ENCODE data around the gene MT2A. TPM values are rescaled to one million over a fixed set of nuclear protein-coding genes. Genes with fewer than 3 reads are reported as not detected.

MT2A gene
- total RNA-seq, 4 donors from 2014 or later = 68.8 to 459 (median 89.3) TPM

DNA sequence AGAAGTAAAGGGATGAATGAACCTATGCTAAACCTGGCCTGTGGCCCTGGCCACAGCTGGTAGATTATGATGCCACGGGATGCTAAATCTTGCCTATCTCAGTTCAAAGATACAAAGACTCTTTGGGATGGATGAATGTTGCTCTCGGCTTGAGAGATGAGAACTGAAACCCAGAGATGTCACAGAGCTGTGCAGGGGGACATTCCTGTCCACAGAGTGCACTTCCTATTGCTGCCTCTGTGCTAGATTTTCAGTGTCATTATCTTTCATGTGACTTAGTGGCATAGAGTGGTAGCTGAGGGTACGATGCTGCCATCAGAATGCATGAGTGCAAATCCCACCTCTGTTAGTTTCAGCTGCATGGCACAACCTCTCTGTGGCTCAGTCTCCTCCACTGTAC is 21.8 kb downstream of the MT2A start:
- peaks cover 35% of the 10 kb centered on the region for H3K27me3 ChIP-seq
- 70 to 75% methylated on average over 2 to 3 of the region's 3 CpGs for WGBS, 2 donors (ENCODE audit: low coverage in 1 of 2)
- intact Hi-C loops (cut with DNase I; ENCODE audit: low total_unique reads) = no loop called here
- TF ChIP-seq POLR2AphosphoS5 (IDR thresholded peaks at IDR 0.05) = no peak
- TF ChIP-seq, protein P1, sequence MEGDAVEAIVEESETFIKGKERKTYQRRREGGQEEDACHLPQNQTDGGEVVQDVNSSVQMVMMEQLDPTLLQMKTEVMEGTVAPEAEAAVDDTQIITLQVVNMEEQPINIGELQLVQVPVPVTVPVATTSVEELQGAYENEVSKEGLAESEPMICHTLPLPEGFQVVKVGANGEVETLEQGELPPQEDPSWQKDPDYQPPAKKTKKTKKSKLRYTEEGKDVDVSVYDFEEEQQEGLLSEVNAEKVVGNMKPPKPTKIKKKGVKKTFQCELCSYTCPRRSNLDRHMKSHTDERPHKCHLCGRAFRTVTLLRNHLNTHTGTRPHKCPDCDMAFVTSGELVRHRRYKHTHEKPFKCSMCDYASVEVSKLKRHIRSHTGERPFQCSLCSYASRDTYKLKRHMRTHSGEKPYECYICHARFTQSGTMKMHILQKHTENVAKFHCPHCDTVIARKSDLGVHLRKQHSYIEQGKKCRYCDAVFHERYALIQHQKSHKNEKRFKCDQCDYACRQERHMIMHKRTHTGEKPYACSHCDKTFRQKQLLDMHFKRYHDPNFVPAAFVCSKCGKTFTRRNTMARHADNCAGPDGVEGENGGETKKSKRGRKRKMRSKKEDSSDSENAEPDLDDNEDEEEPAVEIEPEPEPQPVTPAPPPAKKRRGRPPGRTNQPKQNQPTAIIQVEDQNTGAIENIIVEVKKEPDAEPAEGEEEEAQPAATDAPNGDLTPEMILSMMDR (IDR thresholded peaks at IDR 0.05) = no peak
- no peak for TF ChIP-seq EP300 (IDR thresholded peaks at IDR 0.05; ENCODE audit: low read depth)
- TF ChIP-seq POLR2A (IDR thresholded peaks at IDR 0.05) = no peak
- H3K36me3 ChIP-seq = no peaks in the 10 kb centered on the region
- in situ Hi-C loops (cut with MboI; ENCODE audit: low pct_ligation_motif_present in 1 of 4, low pct_unique_long_range_greater_than_20kb in 1 of 4, low sequenced_read_pairs in 3 of 4) = no loop called here
- H3K27ac ChIP-seq = no peak overlapping the region
- H3K4me3 ChIP-seq = no peak overlapping the region
- no peak for DNase-seq
- H3K9me3 ChIP-seq = no peaks in the 10 kb centered on the region
- H3K4me1 ChIP-seq = peaks cover 1 to 36% (median 29%) of the 10 kb centered on the region in 4 donors

DNA sequence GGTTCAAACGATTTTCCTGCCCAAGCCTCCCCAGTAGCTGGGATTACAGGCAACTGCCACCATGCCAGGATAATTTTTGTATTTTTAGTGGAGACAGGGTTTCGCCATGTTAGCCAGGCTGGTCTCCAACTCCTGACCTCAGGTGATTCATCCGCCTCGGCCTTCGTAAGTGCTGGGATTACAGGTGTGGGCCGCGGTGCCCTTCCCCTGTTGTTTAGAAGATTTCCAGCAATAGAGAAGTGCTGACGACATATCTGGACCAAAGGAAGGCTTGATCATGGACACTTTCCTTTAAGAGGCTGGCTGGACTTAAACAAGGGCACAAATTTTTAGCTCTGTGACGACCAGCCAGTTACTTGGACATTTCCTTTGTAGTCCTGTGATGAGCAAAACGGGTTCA is 22.8 kb downstream of the MT2A start:
- Histone ChIP-seq H3K9me3 (no peaks in the 10 kb centered on the region), H3K4me3 (no peak overlapping the region)
- intact Hi-C loops (cut with DNase I; ENCODE audit: low total_unique reads) = no loop called here

DNA sequence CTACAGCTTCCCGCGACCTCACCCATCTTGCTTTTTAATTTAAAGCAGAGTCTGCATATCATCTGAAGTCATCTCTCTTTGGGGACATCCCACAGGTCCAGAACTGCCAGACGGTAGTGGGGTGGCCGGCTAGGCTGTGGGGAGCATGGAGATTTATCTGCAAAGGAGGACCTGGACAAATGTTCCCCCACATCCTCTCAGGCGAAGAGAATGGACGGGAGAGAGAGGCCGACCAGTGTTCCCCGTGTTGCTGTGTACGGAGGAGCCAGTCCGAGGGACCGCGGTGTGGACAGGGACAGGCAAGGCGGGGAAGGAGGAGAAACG is 23.4 kb downstream of the MT2A start:
- 36% methylated on average over 14 of the region's 14 CpGs; no CpG with 5 or more reads in 1 of the 2 donors for WGBS, 2 donors (ENCODE audit: low coverage in 1 of 2)
- H3K9me3 ChIP-seq = no peaks in the 10 kb centered on the region
- in situ Hi-C loops (cut with MboI; ENCODE audit: low pct_ligation_motif_present in 1 of 4, low pct_unique_long_range_greater_than_20kb in 1 of 4, low sequenced_read_pairs in 3 of 4) = no loop called here
- peaks cover 52% of the 10 kb centered on the region for H3K27me3 ChIP-seq
- intact Hi-C loops (cut with DNase I; ENCODE audit: low total_unique reads) = loop anchor here (1.0 kb wide), 1 partner anchor 23 kb away; the partner anchor contains the start of gene MT2A
- peak overlapping the region; percentile 18 to 58 (median 45) for H3K4me3 ChIP-seq
- H3K27ac ChIP-seq = peak overlapping the region; percentile 53 to 74 (median 59)
- no peak for DNase-seq
- H3K4me1 ChIP-seq = peaks cover 6 to 34% (median 21%) of the 10 kb centered on the region in 4 donors
- TF ChIP-seq EP300 (IDR thresholded peaks at IDR 0.05; ENCODE audit: low read depth) = no peak
- TF ChIP-seq, protein P1 (IDR thresholded peaks at IDR 0.05) = no peak
- TF ChIP-seq POLR2AphosphoS5 (IDR thresholded peaks at IDR 0.05) = no peak
- no peak for TF ChIP-seq POLR2A (IDR thresholded peaks at IDR 0.05)
- no peaks in the 10 kb centered on the region for H3K36me3 ChIP-seq

More for the DNA sequence above, 22.8 kb downstream of the MT2A start:
- 80 to 89% methylated on average over 1 to 10 of the region's 10 CpGs for WGBS, 2 donors (ENCODE audit: low coverage in 1 of 2)
- no peak for DNase-seq
- Histone ChIP-seq H3K4me1 (peaks cover 6 to 40% (median 26%) of the 10 kb centered on the region in 4 donors), H3K36me3 (no peaks in the 10 kb centered on the region), H3K27ac (peak overlapping the region in 3 of 4 donors; percentile 54 to 74 (median 64)), H3K27me3 (peaks cover 46% of the 10 kb centered on the region)
- TF ChIP-seq EP300 (IDR thresholded peaks at IDR 0.05; ENCODE audit: low read depth) (no peak), POLR2A (IDR thresholded peaks at IDR 0.05) (no peak), POLR2AphosphoS5 (IDR thresholded peaks at IDR 0.05) (no peak)
- TF ChIP-seq, protein P1 (IDR thresholded peaks at IDR 0.05) = no peak
- in situ Hi-C loops (cut with MboI; ENCODE audit: low pct_ligation_motif_present in 1 of 4, low pct_unique_long_range_greater_than_20kb in 1 of 4, low sequenced_read_pairs in 3 of 4) = no loop called here

DNA sequence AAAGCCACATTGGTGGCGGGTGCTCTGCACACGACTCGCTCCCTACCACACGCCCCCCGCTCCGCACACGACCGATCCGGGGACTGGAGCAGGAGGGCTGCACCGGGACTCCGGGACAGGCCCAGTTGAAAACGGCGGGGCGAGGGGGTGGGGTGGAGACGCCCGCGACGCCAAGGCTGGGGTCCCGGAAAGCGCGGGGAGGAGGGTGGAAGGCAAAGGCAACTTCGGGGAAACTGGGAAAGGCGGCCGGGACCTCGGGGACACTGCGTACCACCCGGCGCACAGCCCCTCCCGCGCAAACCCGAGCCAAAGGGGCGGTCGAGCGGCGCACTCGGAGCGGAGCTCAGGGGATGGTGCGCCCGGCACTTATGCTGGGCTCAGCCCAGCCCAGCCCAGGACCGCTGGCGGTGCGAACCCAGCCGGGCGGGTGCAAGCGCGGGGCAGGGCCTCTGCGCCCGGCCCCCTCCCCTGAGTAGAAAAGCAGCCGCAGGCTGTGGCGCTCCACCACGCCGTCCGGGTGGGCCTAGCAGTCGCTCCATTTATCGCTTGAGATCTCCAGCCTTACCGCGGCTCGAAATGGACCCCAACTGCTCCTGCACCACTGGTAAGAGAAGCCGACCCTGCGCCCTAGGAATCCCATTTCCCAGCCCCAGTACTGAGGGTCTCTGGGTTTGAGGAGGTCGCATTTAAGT is 23.9 kb downstream of the MT2A start, which contains the start of gene MT1M:
TSS of gene MT1M (plus strand) at position 504 of the 692 bp plus-strand sequence. CDS start at position 577, 73 bp downstream.
- WGBS, 2 donors (ENCODE audit: low coverage in 1 of 2) = 10% methylated on average over 37 of the region's 61 CpGs; no CpG with 5 or more reads in 1 of the 2 donors
- peaks cover 57% of the 10 kb centered on the region for H3K27me3 ChIP-seq
- H3K4me3 ChIP-seq = peak within 1 kb of the TSS; percentile 18 to 58 (median 45)
- in situ Hi-C loops (cut with MboI; ENCODE audit: low pct_ligation_motif_present in 1 of 4, low pct_unique_long_range_greater_than_20kb in 1 of 4, low sequenced_read_pairs in 3 of 4) (no loop called here), intact Hi-C loops (cut with DNase I; ENCODE audit: low total_unique reads) (loop anchor here (1.0 kb wide), 1 partner anchor 24 kb away; the partner anchor contains the start of gene MT2A)
- H3K9me3 ChIP-seq = no peaks in the 10 kb centered on the region
- TF ChIP-seq POLR2AphosphoS5 (IDR thresholded peaks at IDR 0.05) = peak; percentile 65 to 82 (median 66)
- TF ChIP-seq, protein P1 (IDR thresholded peaks at IDR 0.05) = no peak
- TF ChIP-seq EP300 (IDR thresholded peaks at IDR 0.05; ENCODE audit: low read depth) = peak; percentile 93
- peak; percentile 81 for TF ChIP-seq POLR2A (IDR thresholded peaks at IDR 0.05)
- no peaks in the 10 kb centered on the region for H3K36me3 ChIP-seq
- H3K27ac ChIP-seq = peak within 1 kb of the TSS; percentile 53 to 74 (median 59)
- DNase-seq = peak; percentile 43
- peaks cover 6 to 28% (median 17%) of the 10 kb centered on the region in 4 donors for H3K4me1 ChIP-seq

Data from transverse colon (tissue), 4 donors.